Stimulated activated CD4-positive, alpha-beta T cell treated with anti-CD3 and anti-CD28 coated beads, TNF-alpha, amount 100 ng/mL, for 24 hours (primary cell): ENCODE data around the gene EPHB2.

Experiments used
- DNase-seq, 3 experiments: peaks; one replicate each; pipeline ENCODE4 v3.0.0-alpha.2; 2020; ENCODE audit warnings: low read depth in 3 of 3

The EPHB2 gene

GRCh38 chr1:22857661-22858060, 147.0 kb downstream of the EPHB2 start:
- DNase-seq = no peak

- DNase-seq = no peak
Measured at GRCh38 chr1:22860414-22860800, 149.8 kb downstream of the EPHB2 start.

GRCh38 chr1:22860883-22861385, 150.3 kb downstream of the EPHB2 start:
- no peak for DNase-seq

DNA sequence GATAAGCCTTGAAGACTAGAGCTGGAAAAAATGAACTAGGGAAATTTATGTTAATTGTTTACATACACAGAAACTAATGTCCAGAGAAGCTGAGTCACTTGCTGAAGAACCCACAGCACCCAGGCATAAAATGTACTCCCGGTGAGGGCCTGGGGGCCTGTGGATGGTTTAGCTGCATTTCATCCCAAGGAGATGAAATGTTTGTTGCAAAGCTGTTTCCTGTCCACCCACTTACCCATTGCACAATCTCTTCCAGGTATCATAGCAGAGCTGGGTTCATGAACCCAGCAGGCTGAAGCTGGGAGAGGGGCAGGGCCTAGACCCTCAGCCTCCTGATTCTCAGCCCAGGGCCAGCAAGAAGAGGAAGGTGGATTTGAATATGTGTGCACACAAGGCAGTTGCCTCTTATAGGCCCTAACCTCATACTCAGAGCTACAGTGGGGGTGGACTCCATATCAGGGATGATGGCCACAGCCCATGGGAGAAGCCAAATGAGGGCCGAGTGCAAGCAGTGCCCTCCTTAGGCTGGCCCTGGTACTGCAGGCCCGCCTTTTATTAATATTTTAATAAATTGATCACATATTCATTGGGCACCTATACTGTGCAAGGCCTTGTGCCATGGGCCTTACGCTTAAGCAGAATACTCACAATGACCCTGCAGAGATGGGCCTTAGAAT, 151.3 kb downstream of the EPHB2 start:
- DNase-seq = peak in 1 of 3 experiments; percentile 8

DNA sequence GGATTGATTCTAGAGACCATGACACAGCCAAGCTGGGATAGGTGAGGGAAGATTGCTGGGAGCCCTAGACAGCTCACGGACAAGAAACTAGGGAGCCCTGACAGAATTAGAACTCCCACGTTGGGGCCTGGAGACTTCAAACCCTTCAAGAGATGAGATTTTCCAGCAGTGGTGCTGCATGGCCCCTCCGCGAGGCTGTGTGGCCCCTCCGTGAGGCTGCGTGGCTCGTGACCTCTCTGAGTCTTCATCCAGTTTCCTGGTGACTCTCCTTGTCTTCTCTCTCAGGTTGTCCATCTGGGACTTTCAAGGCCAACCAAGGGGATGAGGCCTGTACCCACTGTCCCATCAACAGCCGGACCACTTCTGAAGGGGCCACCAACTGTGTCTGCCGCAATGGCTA, 152.1 kb downstream of the EPHB2 start:
- no peak for DNase-seq

DNA sequence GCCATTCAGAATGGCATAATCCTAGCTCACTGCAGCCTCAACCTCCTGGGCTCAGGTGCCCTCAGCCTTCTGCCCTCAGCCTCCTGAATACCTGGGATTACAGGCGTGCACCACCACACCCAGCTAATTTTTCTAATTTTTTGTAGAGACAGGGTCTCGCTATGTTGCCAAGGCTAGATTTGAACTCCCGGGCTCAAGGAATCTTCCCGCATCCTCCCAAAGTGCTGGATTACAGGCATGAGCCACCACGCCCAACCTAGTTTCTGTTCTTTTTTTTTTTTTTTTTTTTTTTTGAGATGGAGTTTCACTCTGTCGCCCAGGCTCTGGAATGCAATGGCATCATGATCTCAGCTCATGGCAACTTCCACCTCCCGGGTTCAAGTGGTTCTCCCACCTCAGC, 153.1 kb downstream of the EPHB2 start:
- no peak for DNase-seq

DNA sequence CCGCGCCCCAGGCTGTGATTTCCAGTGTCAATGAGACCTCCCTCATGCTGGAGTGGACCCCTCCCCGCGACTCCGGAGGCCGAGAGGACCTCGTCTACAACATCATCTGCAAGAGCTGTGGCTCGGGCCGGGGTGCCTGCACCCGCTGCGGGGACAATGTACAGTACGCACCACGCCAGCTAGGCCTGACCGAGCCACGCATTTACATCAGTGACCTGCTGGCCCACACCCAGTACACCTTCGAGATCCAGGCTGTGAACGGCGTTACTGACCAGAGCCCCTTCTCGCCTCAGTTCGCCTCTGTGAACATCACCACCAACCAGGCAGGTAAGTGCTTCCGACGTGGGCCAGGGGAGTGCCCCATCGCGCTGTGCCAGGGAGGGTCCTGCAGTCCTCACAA, 154.2 kb downstream of the EPHB2 start:
- DNase-seq = no peak

GRCh38 chr1:22865736-22866135, 155.1 kb downstream of the EPHB2 start:
- no peak for DNase-seq

- DNase-seq = no peak
Measured at GRCh38 chr1:22866868-22867267, 156.2 kb downstream of the EPHB2 start.

- no peak for DNase-seq
Measured at GRCh38 chr1:22868331-22868730, 157.7 kb downstream of the EPHB2 start.

DNA sequence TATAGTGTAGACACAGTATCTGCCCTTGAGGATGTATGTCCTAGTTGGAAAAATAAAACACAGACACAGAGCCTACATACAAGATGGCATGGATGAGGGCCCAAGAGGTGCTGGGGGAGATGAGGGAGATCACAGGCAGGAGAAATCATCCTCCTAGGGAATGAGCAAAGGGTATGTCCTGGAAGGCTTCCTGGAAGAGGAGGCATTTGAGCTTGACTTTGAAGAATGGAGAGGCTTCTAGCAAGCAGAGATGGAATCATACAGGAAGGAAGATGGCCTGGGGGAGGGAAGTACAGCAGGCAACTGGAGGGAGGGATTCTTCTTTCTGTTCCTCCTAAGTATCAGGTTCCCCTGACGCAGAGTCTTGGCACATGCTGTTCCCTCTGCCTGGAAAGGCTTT, 158.7 kb downstream of the EPHB2 start:
- DNase-seq = no peak

DNA sequence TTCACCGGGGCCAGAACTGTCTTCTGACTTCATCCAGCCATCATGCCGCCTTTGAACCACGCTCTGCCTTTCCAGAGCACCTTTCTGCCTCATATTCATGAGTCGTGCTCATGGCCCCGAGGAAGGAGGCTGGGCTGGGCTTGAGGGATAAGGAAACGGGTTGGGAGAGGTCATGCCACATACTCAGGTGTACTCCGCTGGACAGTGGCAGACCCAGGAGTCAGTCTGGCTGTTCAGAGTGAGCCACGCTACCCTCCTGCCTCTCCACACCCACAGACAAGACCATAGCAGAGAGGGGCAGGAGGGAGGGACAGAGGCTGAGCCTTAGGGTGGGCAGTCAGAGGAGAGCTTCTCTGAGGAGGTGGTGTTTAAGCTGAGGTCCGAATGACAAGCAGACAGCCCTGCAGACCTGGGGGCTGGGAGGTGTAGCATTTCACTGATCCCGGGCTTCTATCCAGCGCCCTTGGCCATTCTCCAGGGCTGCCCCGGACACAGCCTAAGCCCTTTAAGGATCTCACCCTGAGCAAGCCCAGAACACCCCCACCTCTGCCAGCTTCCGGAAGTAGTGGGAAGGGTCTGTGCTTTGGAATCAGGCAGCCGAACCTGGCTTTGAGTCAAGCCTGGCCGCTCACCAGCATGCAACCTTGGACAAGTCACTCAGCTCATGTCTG, 159.7 kb downstream of the EPHB2 start:
- DNase-seq = no peak

DNA sequence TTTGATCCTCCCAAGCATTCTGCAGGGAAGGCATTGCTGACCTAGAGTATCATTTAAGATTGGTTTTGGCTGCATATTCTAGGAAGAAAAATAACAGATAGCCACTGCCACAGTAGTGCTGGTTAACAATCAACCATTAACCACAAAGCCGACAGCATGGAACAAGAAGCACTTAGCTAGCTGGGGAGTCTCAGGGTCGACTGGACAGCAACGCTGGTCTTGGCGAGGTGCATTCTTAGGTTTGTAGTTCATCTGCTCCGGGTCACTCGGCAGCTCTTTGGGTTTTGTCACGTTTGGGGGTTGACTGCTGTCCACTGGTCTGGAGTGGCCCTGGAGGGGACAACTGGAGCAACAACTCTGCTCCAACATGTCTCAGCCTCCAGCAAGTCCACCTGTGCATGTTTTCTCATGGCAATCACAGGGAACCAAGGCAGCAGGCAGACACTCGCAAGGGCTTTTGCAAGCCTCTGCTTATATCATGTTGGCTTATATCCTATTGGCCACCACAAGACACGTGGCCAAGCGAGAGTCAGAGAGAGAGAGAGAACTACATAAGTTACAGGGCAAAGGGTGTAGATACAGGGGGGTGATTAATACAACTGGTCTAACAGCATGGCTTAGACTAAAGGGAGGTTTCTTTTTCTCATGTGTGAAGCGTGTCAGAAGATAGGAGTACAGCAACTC, 162.5 kb downstream of the EPHB2 start:
- DNase-seq = no peak

- DNase-seq = no peak
Measured at GRCh38 chr1:22874785-22875184, 164.1 kb downstream of the EPHB2 start.

GRCh38 chr1:22875241-22875640, 164.6 kb downstream of the EPHB2 start:
- no peak for DNase-seq

DNA sequence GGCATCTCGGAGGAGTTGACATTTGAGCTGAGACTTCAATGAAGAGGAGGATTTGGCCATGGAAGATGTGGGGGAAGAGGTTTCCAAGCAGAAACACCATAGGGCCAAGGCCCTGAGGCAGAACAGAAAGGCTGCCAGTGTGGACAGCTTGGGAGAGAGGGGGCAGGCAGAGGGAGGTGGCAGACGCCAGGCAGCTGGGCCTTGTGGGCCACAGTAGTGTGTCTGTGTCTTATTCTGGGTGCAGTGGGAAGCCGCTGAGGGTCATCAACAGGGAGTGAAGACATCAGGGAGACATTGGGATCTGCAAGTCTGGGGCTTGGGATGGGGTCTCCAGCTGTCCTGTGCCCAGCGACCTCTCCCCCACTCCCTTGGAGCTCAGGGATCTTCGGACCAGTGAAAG, 165.2 kb downstream of the EPHB2 start:
- no peak for DNase-seq

GRCh38 chr1:22876359-22877111, 165.9 kb downstream of the EPHB2 start:
- no peak for DNase-seq

DNA sequence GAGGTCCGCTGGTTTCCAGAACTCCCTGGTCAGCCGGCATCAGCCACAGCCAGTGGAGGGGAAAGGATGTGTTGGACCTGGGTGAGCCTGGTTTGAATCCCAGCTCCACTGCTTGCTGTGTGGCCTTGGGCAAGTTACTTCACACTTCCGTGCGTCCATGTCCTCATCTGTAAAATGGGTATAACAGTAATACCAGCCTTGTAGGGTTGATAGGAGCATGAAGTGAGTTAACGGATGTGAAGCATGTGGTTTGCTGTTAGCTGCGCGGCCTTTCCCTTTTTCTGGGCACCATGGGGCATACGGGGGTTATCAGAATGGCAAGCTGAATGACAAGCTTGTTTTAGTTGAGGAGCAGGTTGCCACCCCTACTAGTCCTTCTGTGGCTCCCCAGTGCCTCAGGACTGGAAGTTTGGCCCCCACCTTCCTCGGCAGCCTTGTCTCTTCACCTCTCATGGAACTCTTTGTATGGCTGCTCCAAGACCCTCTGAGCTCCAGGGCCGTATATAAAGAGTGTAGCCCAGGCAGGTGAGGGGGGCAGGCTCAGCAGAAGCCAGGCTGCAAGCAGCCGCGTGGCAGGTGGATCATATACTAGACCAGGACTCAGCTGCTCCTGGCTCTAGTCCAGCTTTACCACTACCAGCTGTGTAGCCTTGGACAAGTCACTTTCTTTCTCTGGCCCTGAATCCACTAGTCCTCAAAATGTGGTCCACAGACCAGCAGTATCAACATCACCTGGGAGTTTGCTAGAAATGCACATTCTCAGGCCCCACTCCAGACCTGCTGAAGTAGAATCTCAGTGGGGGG, 166.7 kb downstream of the EPHB2 start:
- DNase-seq = no peak

GRCh38 chr1:22877980-22878379, 167.3 kb downstream of the EPHB2 start:
- no peak for DNase-seq

- no peak for DNase-seq
Measured at GRCh38 chr1:22878626-22879025, 168.0 kb downstream of the EPHB2 start.

DNA sequence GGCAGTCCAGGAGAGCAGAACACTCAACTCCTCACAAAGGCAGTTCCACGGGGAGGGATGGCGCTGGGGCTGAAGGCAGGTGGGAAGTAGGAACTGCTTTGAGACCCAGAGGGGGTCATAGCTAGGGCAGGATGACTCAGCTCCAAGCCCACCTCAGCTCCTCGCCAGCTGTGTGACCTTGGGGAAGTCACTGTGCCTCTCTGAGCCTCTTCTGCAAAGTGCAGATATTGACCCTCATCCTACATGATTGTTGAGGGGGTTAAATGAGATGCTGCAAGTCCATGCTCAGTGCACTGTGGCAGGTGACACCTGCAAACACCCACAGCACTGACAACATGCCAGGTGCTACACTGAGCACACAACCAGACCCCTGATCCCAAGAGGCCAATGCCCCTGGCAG, 168.8 kb downstream of the EPHB2 start:
- no peak for DNase-seq
